GM11168 (cell line): Measurements from ENCODE around the gene PTPN14.
"Not testable (repeated sequence)": the region's sequence is repeated elsewhere in the genome, so short reads cannot be mapped to it uniquely, and the experiment has no call there.

ENCODE experiments used
- in situ Hi-C: fragments of 300-500 bp; cut with MboI; formaldehyde crosslinking; loops from one replicate; pipeline ENCODE4 v1.12.0; 2022; ENCODE audit warnings: low sequenced_read_pairs; ENCODE audit not compliant: unreplicated experiment

Gene PTPN14

DNA sequence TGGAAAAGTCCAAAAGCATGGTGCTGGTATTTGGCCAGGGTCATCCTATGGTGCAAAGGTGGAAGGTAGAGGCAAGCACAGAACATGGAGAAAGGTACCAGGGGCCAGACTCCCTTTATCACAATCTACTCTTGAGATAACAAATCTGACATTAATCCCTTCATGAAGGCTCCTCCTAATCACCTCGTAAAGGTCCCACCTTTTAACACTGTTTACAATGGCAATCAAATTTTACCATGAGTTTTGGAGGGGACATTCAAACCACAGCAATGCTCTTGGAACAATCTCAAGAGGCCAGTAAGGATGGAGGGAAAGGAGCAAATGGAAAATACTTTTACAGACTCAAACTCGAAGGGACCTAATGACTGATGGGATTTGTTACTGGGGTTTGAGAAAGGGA lies 6.1 kb downstream of the PTPN14 start:
- in situ Hi-C loops = no loop called here

DNA sequence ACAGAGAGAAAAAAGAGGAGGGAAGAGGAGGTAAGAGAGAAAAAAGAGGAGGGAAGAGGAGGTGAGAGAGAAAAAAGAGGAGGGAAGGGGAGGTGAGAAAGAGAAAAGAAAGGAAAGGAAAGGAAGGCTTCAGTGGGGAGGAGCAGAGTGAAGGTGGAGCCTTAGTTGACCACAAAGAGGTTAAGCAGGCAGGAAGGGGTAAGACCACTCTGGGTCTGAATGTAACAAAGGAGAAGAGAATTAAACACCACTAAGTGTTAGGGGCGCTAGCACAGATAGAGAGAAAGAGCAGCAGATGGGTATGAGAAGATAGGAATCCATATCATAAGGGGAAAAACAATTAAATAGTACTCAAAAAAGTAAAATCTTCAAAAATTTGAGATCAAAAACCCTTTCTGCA lies 6.6 kb downstream of the PTPN14 start:
- in situ Hi-C loops = no loop called here

DNA sequence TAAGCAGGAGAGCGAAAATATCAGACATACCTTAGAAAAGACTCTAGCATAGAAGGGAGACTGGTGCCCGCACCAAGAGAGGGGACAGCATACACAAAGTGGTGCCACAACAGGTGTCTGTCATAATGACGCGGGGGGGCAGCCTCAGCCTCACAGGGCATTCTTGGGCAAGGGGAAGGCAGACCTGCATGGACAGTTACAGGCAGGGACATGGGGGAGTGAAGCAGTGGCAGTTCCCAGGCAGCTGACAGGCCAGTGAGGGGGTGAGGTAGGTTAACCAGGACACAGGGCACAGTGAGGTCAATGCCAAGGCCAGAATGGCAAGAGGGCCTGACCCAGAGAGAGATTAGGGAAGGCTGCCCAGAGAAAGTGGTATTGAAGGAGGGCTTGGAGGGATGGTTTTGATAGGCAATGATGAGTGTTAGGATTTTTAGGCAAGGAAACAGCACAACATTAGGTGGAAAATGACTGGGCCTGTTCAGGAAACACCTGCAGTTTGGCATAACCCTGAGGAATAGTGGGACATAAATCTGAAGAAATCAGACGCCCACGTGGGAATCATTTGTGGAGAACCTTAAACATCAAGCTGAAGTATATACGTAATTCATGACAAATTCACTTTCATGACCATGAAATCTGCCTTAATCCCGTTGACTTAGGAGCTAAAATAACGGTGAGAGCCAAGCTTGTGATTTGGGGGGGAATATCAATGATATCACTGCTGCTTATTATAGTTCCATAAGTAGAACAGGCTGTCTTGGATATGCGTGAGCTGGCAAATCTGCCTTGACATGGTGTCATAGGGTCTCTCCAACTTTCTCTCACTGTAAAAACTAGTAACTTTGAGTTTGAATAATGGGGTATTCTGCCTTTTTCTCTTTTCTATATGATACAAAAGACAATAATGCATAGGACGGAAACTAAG lies 8.9 kb downstream of the PTPN14 start:
- in situ Hi-C loops = no loop called here

DNA sequence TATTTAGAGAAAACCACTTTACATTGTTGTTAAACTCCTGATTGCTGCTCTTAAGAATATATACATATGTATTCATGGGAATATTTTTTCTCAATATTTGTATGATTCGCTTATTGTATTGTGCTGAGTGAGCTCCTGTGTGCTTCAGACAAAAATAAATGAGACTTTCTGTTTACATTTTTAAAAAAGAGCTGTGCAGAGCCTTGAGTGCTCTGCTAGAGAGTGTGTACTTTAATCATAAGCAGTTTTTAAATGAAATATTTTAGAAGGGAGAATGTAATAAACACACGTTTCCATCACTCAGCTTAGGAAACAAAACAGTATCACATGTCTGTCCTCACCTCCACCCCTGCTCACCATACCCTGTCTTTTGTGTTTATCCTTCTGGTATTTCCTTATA lies 9.7 kb downstream of the PTPN14 start:
- in situ Hi-C loops = no loop called here

DNA sequence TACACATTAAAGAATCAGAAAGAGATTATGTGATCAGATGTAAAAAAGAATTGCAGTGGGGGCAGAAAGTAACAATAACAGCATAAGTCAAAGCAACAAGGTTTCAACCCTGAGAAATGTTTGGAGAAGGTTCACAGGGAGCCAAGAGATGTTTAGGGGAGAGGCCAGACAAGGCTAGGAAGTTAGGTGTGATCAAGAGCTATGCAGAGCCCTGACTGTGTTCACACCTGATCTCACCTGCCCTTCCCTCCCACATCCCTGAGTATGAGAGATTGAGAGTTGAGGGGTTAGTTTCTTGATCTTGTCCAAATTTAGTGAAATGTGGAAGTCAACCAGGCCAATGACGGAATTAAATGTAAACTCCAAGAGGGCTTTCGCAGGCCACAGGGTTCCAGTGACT lies 10.2 kb downstream of the PTPN14 start:
- in situ Hi-C loops = no loop called here

DNA sequence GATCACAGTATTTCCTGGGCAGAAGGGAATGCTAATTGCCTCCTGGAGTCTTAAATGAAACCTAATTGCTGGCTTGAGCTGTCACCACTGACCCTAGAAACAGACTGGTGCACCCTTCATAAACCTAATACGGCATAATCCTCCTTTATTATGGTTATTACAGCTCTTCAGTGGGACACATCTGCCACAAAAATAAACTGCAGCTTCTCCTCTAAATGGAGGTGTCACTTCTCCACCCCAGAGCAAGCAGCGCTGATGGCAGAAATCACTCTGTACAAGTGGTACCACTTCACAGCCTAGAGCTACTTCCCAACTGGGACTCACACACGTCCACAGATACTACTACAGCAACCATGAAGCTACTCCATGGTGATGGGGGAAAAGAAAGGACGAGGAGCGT lies 11.1 kb downstream of the PTPN14 start:
- in situ Hi-C loops = no loop called here

DNA sequence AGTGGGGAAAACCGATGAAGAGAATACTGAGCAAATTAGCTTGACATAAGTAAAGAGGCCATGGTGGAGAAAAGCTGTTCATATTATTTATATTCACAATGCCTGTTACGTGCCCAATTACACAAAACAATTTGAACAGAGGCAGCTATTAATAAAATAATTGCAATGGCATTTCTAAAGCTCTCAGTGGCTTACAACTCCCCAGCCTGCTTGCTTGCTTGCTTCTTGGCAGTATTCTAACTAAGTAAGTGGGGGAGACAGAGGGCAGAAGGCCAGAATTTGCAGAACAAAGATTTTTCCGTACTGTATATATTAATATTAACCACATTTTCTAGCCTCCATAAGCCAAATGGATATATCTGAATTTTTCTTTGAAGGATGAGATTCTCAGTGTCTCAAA lies 12.9 kb downstream of the PTPN14 start:
- in situ Hi-C loops = no loop called here

DNA sequence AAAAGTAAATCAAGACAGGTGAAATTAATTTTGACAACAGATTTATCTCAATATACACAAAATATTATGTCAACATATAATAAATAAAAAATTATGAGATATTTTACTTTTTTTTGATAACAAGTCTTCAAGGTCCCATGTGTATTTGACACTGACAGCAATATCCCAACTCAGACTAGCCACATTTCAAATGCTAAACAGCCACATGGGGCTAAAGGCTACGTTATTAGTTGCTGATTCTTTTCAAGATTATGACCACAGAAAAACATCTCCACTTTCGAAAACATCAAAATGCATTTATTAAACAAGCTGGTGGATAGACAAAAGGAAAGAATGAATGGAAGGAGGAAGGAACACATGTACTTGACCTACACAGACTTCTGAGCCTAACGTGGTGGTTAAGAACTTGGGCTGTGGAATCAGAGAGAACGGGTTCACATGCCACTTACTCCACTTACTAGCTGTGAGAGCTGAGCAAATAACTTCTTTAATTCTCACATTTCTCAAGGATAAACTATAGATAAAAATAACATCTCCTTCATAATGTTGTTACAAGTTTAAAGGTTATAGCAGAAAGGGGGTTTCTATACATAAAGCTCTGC lies 13.4 kb downstream of the PTPN14 start:
- in situ Hi-C loops = no loop called here

DNA sequence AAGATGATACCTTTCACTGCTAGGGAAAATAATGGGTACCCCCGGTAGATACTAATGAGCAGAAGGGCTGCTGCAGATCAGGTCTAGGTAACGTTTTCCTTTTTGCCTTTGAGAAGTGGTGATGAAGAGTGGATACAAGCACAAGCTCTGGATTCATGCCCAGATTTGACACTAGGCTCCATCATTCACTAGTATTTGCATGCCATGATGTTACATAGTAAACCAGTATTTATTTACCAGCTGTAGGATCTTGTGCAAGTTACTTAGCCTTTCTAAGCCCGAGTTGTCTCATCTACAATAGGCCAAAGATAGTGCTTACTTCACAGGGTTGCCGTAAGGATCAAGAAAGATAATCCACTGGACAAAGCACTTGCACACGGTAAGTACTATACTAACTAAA lies 14.2 kb downstream of the PTPN14 start:
- in situ Hi-C loops = no loop called here

DNA sequence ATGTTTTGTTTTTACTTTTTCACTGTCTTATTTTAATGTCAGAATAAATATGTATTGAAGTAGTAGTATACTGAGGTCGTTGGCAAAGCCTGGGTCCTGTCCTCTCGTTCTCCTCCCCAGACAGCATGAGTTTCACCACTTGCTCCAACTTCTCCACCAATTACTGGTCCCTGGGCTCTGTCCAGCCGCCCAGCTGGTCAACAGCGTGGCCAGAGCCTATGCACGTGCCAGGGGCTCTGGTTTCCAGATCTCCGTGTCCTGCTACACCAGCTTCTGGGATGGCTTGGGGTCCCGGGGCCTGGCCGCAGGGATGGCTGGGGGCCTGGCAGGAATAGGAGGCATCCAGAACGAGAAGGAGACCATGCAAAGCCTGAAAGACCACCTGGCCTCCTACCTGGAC lies 19.3 kb downstream of the PTPN14 start:
- in situ Hi-C loops = no loop called here

DNA sequence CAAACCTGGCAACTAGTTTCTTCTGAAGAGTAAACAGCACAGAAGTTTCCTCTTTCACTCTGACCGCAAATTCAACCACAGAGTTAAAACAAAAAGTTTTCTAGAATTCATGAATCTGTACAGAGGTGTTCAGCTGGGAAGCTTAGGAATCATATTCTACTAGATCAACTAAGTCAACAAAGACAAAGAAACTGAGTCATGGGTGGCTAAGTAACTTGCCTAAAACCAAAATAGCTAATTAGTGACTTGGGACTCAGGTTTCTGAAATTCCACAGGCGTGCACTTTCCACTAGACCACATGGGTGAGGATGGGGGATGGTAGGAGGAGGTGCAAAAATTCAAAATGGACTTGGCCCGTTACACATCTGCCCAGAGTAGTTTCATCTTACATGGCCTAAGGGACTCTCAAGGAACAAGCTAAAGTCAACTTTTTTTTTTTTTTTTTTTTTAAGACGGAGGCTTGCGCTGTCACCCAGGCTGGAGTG lies 25.8 kb downstream of the PTPN14 start:
- in situ Hi-C loops = no loop called here

DNA sequence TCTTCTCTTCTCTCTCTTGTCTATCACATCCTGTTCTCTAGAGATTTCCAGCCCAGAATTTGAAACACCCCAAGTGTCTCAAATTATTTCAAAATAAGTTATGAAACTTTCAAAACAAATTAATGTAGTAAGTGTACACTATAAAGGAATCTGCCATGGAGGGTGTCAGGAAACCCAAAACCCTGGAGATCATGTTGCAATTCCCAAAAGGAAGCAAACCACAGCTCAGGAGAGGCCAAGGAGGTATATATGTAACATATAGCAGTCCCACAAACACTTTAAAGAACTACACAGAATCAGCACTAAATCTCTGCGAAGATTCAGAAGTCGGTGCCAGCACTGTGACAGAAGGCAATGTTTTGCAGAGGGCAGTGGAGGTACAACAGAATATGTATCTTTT lies 26.6 kb downstream of the PTPN14 start:
- in situ Hi-C loops = no loop called here

DNA sequence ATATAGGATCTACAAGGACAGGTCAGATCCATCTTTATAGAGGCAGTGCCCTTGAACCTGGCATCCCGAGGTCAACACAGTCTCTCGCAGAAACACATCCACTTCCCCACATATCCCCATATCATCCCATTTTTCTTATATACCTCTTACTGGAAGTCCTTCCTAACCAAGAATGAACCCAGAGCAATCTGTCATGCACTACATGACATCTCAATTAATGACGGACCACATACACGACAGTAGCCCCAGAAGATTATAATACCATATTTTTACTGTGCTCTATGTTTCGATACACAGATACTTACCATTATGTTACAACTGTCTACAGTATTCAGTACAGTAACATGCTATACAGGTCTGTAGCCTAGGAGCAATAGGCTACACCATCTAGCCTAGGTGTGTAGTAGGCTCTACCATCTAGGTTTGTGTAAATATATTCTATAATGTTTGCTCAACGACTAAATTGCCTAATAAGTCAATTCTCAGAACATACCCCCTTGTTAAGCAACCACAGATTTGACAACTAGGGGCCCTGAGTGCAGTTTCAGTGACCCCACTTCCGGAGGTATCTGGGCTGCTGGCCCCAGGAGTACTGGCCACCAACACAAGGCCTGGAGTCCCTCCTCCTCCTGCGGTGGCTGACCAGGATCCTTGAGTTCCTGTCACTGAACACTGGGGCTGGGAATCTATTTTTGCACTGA lies 28.1 kb downstream of the PTPN14 start:
- in situ Hi-C loops = no loop called here

DNA sequence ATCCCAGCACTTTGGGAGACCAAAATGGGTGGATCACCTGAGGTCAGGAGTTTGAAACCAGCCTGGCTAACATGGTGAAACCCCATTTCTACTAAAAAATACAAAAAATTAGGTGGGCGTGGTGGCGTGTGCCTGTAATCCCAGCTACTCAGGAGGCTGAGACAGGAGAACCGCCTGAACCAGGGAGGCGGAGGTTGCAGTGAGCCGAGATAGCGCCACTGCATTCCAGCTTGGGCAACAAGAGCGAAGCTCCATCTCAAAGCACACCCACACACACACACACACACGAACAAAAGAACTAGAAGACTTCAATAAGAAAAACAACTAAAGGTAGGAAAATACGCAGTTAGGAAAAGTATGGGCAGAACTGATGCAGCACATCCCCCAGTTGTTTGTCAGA lies 29.9 kb downstream of the PTPN14 start:
- in situ Hi-C loops = not testable (repeated sequence)

DNA sequence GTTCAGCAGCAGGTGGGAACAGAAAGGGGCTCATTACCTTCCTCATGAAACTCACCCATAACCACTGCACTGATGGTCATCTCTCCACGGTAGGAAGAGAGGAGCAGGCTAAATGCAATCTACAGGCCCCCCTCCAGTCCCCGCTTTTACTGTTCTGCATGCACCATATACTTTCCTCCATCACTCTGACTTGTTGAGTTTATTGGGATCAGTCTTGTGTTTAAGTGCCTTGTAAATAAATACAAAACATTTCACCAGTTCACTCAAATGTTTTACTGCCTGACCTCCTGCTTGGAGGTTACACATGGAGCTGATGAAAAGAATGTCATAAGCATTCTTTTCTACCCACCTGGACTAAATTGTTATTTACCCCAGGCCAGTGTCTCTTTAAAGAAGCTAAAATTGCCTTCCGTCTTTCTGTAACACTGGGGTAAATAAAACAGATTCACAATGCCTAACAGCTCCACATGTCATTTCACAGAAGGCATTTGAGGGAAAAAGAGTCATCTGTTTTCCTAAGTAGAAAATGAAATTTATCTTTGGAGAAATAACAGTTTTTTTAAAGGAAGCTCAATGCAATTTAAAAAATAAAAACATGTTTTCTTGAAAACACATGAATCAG lies 30.7 kb downstream of the PTPN14 start:
- in situ Hi-C loops = no loop called here

DNA sequence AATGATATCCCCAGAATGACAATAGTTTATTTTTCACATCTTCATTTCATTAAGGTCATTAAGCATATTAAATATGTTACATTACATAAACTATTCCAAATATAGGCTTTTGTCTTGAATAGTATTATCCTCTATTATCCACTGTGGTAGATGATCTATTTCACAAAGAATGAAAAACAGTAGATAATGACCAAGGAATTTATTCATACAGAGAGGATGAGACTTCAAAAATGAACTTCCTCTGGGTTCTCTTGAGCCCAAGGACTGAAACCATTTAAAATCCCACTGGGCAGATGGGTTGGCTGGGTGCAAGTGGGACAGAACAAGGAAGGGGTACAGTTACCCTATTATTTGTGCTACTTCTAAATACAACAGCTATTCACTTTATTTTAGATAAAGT lies 33.0 kb downstream of the PTPN14 start:
- in situ Hi-C loops = no loop called here

DNA sequence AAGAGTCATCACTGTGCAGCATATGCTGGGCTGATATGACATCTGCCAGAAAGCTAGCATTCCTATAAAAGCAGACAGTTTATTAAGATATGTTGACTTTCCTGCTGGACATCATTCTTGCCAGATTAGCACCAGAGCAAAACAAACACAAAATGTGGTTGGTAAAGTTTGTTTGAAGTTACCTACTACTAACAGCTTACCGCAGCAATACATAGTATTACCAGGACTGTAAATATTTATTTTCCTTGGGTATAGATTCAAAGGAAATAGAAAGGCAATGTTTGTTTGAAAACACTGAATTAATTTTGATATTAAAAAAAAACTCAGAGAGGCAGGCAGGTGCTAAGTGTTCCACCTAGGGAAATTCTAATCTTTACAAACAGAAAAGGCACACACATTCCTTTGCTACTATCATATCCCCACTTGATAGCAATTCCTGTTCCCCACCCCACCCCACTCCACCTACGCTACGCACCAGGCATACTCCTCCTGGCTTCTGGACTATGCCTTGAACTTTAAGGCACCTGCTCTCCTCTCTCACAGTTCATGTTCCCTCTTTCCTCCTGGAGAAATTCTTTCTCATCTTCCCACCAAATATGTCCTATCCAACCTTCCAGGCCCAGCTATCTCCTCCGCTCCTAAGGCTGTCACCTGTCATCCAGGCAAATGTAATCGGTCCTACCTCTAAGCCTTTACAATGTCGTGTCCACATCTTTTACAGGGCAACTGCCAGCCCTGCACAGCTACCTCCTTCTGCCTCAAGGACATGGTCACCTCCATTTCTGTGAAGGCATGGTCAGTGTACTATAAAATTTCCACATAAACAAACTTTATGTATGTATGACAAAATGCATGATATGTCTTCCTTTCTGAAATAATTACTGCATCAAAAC lies 34.7 kb downstream of the PTPN14 start:
- in situ Hi-C loops = no loop called here

DNA sequence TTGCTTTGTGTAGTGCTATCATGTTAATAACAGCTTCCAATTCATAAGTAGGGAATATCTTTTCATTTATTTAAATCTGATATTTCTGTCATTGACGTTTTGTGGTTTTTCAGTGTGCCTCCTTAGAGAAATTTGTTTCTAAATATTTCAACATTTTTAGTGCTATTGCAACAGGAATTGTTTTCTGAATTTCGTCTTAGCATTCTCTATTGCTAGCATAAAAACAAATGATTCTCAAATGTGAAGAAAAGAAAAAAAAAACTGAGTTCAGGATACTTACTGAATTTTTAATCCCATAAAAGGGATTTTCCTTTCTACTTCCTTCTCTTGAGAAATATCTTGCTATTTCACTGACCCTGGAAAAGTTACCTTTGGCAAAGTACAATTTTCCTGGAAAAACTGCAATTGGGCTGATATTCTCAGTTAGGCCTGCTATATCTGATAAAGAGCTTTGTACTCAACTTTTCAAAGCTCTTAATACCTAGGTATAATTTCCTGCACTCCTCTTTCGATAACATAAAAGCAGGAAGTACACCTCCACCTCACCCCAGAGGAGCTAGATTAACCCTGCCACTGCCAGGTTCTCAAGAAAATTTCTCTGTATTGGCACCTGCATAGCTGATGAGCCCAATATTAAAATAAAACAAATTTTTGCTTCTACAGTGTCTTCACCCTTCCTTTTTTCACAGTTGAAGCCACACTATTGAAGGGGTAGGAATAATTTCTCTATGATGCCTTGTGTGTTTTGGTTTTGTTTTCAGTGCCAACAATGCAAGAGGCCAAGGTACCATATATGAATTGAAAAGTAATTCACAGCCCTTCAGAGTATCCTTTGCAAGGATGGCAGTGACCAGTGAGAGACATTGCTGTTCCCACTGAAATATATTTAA lies 35.6 kb downstream of the PTPN14 start:
- in situ Hi-C loops = no loop called here
